GM18519 (cell line): ENCODE data around the gene NDUFS4.
"Not testable (repeated sequence)": the region's sequence is repeated elsewhere in the genome, so short reads cannot be mapped to it uniquely, and the experiment has no call there.

Experiments
- ATAC-seq: cut with Tn5 transposase; IDR thresholded peaks from one replicate; pipeline ENCODE4 v1.9.1; 2021; ENCODE audit warnings: mild to moderate bottlenecking, moderate library complexity; ENCODE audit not compliant: unreplicated experiment, low FRiP score

Gene NDUFS4

DNA sequence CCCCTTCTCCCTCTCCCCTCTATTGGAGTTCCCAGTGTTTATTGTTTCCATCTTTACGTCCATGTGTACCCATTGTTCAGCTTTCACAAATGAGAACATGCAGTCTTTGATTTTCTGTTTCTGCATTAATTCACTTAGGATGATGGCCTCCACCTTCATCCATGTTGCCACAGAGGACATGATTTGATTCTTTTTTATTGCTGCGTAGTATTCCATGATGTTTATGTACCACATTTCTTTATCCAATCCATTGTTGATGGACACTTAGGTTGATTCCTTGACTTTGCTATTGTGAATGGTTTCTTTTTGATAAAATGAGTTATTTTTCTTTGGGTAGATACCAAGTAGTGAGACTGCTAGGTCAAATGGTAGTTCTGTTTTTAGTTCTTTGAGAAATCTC is 88.9 kb downstream of the NDUFS4 start:
- no peak for ATAC-seq

GRCh38 chr5:53660573-53660972 is 100.1 kb downstream of the NDUFS4 start:
- not testable (repeated sequence) for ATAC-seq

- not testable (repeated sequence) for ATAC-seq
These were observed 104.9 kb downstream of the NDUFS4 start for GRCh38 chr5:53665313-53665712.

DNA sequence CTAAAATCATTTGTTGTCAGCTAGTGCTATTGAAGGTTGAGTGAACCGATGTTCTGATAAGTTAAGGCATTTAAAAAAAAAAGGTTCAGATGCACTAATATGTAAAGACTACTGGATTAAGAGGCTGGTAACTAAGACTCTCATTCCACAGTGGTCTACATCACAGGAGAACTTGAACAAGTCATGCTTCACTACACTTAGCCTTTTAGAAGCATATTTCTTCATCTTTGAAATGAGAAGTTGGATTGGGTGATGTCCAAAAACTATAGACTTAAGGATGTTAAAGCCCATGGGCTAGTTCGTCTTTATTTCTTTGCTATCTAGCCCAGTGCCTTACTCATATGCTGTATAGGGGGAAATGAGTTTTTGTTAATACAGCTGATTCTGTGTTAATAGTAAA is 107.2 kb downstream of the NDUFS4 start:
- no peak for ATAC-seq

DNA sequence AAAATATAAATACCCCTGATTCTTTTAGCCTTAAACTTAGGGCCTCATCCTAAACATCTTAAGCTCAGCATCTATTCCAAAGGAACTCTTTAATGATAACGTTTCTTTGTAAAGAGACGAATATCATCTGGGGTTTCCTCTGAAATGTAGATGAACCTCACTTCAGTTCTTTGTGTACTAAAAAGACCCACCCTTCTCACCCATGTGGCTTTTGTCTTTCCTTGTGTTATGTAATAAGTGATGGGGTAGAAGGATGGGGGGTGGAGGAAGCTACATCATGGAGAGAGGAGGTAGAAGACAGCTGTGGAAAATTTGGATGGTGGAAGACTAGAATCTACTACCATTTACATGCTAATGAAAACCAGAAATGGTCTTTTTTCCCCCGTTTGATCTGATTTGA is 111.0 kb downstream of the NDUFS4 start:
- ATAC-seq: no peak

GRCh38 chr5:53674121-53674520 is 113.7 kb downstream of the NDUFS4 start:
- ATAC-seq: no peak

GRCh38 chr5:53677632-53678031 is 117.2 kb downstream of the NDUFS4 start:
- ATAC-seq: no peak

- ATAC-seq: no peak
These were observed 118.7 kb downstream of the NDUFS4 start for GRCh38 chr5:53678981-53679660.

GRCh38 chr5:53681079-53681478 is 120.6 kb downstream of the NDUFS4 start:
- no peak for ATAC-seq

GRCh38 chr5:53691014-53691413 is 130.6 kb downstream of the NDUFS4 start:
- no peak for ATAC-seq

DNA sequence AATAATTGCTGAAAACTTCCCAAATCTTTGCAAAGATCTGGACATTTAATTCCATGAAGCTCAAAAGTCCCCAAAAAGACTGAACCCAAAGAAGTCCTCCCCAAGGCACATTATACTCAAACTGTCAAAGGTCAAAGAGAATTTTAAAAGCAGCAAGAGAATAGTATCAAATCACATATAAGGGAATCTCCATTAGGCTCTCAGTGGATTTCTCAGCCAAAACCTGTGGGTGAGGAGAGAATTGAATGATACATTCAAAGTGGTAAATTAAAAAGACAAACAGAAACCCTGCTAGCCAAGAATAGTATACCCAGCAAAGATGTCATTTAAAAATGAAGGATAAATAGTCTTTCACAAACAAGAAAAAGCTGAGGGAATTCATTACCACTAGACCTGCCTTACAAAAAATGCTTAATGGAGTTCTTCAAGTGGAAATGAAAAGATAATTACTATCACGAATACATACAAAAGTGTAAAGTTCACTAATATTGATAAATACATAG is 134.1 kb downstream of the NDUFS4 start:
- no peak for ATAC-seq

GRCh38 chr5:53710405-53710804 is 150.0 kb downstream of the NDUFS4 start:
- ATAC-seq: not testable (repeated sequence)

DNA sequence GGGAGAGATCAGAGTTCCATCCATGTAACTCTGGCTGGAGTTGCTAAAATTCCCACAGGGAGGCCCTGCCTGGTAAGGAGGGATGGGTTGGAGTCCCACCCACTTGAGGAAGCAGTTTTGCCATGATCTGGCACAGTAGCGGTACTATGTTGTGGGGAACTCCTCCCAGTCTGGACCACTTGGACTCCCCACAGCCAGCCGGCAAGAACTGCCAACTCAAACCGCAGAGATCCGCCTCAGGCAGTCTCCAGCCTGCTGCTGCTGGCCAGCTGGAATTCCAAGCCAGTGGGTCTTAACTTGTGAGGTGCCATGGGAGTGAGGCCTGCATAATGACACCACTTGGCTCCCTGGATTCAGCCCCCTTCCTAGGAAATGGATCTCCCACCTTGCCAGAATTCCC is 151.9 kb downstream of the NDUFS4 start:
- ATAC-seq: no peak

GRCh38 chr5:53713978-53714666 is 153.7 kb downstream of the NDUFS4 start:
- ATAC-seq: no peak

- no peak for ATAC-seq
These were observed 154.2 kb downstream of the NDUFS4 start for GRCh38 chr5:53714667-53715010.

DNA sequence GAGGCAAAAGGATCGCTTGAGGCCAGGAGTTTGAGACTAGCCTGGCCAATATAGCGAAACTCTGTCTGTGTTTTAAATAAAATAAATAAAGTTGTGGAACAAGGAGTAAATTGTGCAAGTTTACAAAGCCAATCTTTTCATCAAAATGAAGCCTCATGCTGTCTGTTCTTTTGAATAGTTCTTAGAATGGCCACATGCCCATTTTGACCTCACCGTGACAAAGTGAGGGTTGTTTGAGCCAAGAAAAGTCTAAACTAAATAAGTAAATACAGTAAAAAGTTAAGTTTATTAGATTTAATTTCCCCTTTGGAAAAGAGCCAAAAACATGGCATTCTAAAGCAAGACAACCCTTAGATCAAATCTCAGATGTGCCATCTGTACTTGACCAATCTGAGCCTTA is 165.7 kb downstream of the NDUFS4 start:
- ATAC-seq: no peak

DNA sequence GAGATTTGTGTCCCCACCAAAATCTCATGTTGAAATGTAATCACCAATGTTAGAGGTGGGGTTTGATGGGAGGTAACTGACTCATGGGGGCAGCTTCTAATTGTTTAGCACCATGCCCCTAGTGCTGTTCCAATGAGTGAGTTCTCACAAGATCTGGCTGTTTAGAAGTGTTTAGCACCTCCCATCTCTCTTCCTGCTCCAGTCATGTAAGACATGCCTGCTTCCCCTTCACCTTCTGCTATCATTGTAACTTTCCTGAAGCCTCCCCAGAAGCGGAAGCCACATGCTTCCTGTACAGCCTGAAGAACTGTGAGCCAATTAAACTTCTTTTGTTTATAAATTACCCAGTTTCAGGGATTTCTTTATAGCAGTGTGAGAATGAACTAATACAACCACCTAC is 170.5 kb downstream of the NDUFS4 start:
- no peak for ATAC-seq
